Thyroid gland (tissue), 4 donors: ENCODE measurements around the gene MRGPRE.

Experiments used
- CTCF ChIP-seq, 6 experiments: fragments of 200-600 bp in 3 of 6; fragments of 450-650 bp in 3 of 6; sonication (generic) in 3 of 6; IDR thresholded peaks; one replicate each; pipeline ENCODE4 v1.5.1; 2016 to 2019; ENCODE audit warnings: antibody characterized with exemption in 6 of 6, mild to moderate bottlenecking in 2 of 6, inconsistent platforms in 1 of 6, moderate library complexity in 1 of 6
- POLR2A ChIP-seq, 2 donors: fragments of 450-650 bp; IDR thresholded peaks; one replicate each; pipeline ENCODE4 v1.6.1; 2017; ENCODE audit warnings: antibody characterized with exemption in 2 of 2, mild to moderate bottlenecking in 2 of 2, moderate library complexity in 1 of 2

DNA sequence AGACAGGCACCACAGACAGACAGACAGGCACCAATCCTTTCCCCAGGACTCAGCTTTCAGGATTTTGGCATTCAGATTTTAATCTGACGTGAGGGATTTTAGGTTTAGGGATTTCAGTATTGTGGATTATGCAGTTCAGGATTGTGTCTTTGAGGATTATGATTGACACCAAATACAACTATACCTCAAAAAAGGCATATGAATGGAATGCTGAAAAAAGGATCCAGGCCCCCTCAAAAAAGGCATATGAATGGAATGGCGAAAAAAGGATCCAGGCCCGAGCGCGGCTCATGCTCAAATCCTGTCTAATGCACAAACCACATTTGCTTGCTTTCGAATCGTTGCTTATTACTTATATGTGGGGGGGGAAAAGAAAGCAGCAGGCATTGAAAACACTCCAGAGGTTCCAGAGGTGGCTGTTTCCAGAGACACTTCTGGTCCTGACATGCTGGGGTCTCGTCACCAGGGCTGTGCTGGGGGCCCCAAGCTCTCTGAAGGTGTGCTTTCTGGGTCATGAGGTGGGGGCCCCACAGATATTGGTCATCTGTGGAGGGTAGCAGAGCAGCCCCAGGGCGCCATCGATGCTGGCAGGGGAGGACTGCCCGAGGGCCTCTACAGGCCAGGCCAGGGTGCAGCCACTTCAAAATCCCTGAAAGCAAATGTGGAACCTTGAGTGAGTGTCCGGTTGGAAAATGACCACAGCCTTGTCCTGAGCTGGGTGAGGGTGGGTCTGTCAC is 50.3 kb downstream of the MRGPRE start:
- TF ChIP-seq CTCF (IDR thresholded peaks at IDR 0.05) (no peak), POLR2A (IDR thresholded peaks at IDR 0.05) (no peak)
